ENCODE data around the gene TIMM29. TPM values are rescaled to one million over a fixed set of nuclear protein-coding genes. Genes with fewer than 3 reads are reported as not detected.

Gene TIMM29
- total and polyA plus RNA-seq, 2 of the 13 experiments (the other 11 are each of a cell fraction or from before 2014, with no cell fraction given), result 7.1 to 33.8 TPM

DNA sequence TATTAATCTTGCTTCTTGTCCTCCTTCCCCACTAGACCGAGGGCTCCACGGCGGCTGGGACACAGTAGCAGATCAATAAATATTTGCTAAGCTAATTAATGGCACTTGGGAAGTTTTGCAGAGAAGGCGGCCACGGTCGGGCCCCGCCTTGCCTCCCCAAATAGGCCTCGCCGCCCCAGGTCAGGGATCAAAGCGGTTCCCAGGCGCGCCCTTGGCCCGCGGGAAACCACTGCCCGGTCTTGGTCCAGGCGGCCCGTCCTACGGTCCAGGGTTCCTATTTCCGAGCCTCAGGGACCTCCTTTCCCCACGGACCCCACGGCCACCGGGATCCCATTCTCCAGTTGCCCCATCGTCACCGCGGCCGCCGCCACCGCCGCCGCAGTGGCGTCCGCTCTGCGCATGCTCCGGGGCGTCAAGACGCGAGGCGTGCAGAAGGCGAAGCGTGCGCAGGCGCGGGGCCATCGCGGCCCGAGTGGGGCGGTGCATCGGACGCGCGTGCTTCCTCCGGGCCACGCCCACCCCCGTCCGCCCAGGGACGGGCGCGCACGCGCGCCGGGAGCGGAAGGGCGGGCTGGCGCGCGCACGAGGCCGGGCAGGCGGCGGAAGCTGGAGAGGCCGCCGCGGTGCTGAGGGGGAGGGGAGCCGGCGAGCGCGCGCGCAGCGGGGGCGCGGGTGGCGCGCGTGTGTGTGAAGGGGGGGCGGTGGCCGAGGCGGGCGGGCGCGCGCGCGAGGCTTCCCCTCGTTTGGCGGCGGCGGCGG lies 31.9 kb downstream of the TIMM29 start, which contains the start of gene SMARCA4 (continued):
- peak; percentile 11; the same call in 1 of the 2 replicates for TF ChIP-seq HDAC1 (CRISPR knock-in tag; IDR thresholded peaks at IDR 0.05)
- peak; percentile 70; the same call in 1 of the 2 replicates for TF ChIP-seq ZNF333 (CRISPR knock-in tag; IDR thresholded peaks at IDR 0.05; ENCODE audit: borderline replicate concordance)
- TF ChIP-seq, protein P1, sequence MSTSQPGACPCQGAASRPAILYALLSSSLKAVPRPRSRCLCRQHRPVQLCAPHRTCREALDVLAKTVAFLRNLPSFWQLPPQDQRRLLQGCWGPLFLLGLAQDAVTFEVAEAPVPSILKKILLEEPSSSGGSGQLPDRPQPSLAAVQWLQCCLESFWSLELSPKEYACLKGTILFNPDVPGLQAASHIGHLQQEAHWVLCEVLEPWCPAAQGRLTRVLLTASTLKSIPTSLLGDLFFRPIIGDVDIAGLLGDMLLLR (CRISPR knock-in tag; IDR thresholded peaks at IDR 0.05), result peak; percentile 88; the same call in 1 of the 2 replicates
- TF ChIP-seq ZNF138 (CRISPR knock-in tag; IDR thresholded peaks at IDR 0.05; ENCODE audit: low read depth), result peak; percentile 60; the same call in 1 of the 2 replicates
- peak; percentile 85; the same call in 1 of the 2 replicates for TF ChIP-seq KLF6 (CRISPR knock-in tag; IDR thresholded peaks at IDR 0.05)
- peak; percentile 90 for TF ChIP-seq ZNF230 (CRISPR knock-in tag; IDR thresholded peaks at IDR 0.05)
- TF ChIP-seq GATAD2A (CRISPR knock-in tag; IDR thresholded peaks at IDR 0.05), result peak; percentile 49; the same call in 1 of the 2 replicates
- TF ChIP-seq ZNF558 (CRISPR knock-in tag; IDR thresholded peaks at IDR 0.05; ENCODE audit: borderline replicate concordance), result peak; percentile 93; the same call in 1 of the 2 replicates
- TF ChIP-seq, protein P2, sequence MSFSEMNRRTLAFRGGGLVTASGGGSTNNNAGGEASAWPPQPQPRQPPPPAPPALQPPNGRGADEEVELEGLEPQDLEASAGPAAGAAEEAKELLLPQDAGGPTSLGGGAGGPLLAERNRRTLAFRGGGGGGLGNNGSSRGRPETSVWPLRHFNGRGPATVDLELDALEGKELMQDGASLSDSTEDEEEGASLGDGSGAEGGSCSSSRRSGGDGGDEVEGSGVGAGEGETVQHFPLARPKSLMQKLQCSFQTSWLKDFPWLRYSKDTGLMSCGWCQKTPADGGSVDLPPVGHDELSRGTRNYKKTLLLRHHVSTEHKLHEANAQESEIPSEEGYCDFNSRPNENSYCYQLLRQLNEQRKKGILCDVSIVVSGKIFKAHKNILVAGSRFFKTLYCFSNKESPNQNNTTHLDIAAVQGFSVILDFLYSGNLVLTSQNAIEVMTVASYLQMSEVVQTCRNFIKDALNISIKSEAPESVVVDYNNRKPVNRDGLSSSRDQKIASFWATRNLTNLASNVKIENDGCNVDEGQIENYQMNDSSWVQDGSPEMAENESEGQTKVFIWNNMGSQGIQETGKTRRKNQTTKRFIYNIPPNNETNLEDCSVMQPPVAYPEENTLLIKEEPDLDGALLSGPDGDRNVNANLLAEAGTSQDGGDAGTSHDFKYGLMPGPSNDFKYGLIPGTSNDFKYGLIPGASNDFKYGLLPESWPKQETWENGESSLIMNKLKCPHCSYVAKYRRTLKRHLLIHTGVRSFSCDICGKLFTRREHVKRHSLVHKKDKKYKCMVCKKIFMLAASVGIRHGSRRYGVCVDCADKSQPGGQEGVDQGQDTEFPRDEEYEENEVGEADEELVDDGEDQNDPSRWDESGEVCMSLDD (CRISPR knock-in tag; IDR thresholded peaks at IDR 0.05; ENCODE audit: borderline replicate concordance), result no peak
- TF ChIP-seq NRL (CRISPR knock-in tag; IDR thresholded peaks at IDR 0.05; ENCODE audit: borderline replicate concordance), result peak; percentile 74
- TF ChIP-seq, protein P3, sequence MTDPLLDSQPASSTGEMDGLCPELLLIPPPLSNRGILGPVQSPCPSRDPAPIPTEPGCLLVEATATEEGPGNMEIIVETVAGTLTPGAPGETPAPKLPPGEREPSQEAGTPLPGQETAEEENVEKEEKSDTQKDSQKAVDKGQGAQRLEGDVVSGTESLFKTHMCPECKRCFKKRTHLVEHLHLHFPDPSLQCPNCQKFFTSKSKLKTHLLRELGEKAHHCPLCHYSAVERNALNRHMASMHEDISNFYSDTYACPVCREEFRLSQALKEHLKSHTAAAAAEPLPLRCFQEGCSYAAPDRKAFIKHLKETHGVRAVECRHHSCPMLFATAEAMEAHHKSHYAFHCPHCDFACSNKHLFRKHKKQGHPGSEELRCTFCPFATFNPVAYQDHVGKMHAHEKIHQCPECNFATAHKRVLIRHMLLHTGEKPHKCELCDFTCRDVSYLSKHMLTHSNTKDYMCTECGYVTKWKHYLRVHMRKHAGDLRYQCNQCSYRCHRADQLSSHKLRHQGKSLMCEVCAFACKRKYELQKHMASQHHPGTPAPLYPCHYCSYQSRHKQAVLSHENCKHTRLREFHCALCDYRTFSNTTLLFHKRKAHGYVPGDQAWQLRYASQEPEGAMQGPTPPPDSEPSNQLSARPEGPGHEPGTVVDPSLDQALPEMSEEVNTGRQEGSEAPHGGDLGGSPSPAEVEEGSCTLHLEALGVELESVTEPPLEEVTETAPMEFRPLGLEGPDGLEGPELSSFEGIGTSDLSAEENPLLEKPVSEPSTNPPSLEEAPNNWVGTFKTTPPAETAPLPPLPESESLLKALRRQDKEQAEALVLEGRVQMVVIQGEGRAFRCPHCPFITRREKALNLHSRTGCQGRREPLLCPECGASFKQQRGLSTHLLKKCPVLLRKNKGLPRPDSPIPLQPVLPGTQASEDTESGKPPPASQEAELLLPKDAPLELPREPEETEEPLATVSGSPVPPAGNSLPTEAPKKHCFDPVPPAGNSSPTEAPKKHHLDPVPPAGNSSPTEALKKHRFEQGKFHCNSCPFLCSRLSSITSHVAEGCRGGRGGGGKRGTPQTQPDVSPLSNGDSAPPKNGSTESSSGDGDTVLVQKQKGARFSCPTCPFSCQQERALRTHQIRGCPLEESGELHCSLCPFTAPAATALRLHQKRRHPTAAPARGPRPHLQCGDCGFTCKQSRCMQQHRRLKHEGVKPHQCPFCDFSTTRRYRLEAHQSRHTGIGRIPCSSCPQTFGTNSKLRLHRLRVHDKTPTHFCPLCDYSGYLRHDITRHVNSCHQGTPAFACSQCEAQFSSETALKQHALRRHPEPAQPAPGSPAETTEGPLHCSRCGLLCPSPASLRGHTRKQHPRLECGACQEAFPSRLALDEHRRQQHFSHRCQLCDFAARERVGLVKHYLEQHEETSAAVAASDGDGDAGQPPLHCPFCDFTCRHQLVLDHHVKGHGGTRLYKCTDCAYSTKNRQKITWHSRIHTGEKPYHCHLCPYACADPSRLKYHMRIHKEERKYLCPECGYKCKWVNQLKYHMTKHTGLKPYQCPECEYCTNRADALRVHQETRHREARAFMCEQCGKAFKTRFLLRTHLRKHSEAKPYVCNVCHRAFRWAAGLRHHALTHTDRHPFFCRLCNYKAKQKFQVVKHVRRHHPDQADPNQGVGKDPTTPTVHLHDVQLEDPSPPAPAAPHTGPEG (CRISPR knock-in tag; IDR thresholded peaks at IDR 0.05), result 0 out of 2 replicates have a peak, but pooled peaks have one; percentile 47
- TF ChIP-seq ZNF562 (CRISPR knock-in tag; IDR thresholded peaks at IDR 0.05; ENCODE audit: borderline replicate concordance), result no peak
- TF ChIP-seq, protein P4, sequence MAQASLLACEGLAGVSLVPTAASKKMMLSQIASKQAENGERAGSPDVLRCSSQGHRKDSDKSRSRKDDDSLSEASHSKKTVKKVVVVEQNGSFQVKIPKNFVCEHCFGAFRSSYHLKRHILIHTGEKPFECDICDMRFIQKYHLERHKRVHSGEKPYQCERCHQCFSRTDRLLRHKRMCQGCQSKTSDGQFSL (CRISPR knock-in tag; IDR thresholded peaks at IDR 0.05), result peak; percentile 60; the same call in 1 of the 2 replicates

Measured in HepG2 (cell line).